HG03097 (cell line): ENCODE data around the gene TRIM71.

Source experiments
- ATAC-seq: cut with Tn5 transposase; IDR thresholded peaks from one replicate; pipeline ENCODE4 v1.9.1; 2021; ENCODE audit not compliant: unreplicated experiment, low FRiP score

The TRIM71 gene

GRCh38 chr3:32862936-32863487, 45.2 kb downstream of the TRIM71 start:
- no peak for ATAC-seq

GRCh38 chr3:32865383-32865782, 47.6 kb downstream of the TRIM71 start:
- ATAC-seq, result no peak

- no peak for ATAC-seq
These were observed 48.7 kb downstream of the TRIM71 start for GRCh38 chr3:32866533-32866932.

GRCh38 chr3:32867954-32868353, 50.2 kb downstream of the TRIM71 start:
- no peak for ATAC-seq

GRCh38 chr3:32868719-32869512, 51.1 kb downstream of the TRIM71 start:
- ATAC-seq, result no peak

GRCh38 chr3:32869513-32870047, 51.8 kb downstream of the TRIM71 start:
- no peak for ATAC-seq

- ATAC-seq, result no peak
These were observed 52.7 kb downstream of the TRIM71 start for GRCh38 chr3:32870373-32871095.

GRCh38 chr3:32871273-32871672, 53.5 kb downstream of the TRIM71 start:
- ATAC-seq, result no peak

- ATAC-seq, result no peak
These were observed 54.9 kb downstream of the TRIM71 start for GRCh38 chr3:32872487-32873382.

- no peak for ATAC-seq
These were observed 55.8 kb downstream of the TRIM71 start for GRCh38 chr3:32873531-32874130.

- ATAC-seq, result no peak
These were observed 59.1 kb downstream of the TRIM71 start for GRCh38 chr3:32876920-32877319.

- ATAC-seq, result no peak
These were observed 59.8 kb downstream of the TRIM71 start for GRCh38 chr3:32877598-32877997.

- ATAC-seq, result no peak
These were observed 62.4 kb downstream of the TRIM71 start for GRCh38 chr3:32880225-32880624.

GRCh38 chr3:32881624-32882023, 63.8 kb downstream of the TRIM71 start:
- no peak for ATAC-seq

- ATAC-seq, result peak; percentile 49
These were observed 64.4 kb downstream of the TRIM71 start for GRCh38 chr3:32882189-32882588.

- ATAC-seq, result peak; percentile 78
These were observed 64.8 kb downstream of the TRIM71 start for GRCh38 chr3:32882603-32883025.

- ATAC-seq, result no peak
These were observed 66.0 kb downstream of the TRIM71 start for GRCh38 chr3:32883817-32884216.

GRCh38 chr3:32884591-32884990, 66.8 kb downstream of the TRIM71 start:
- ATAC-seq, result no peak

- ATAC-seq, result no peak
These were observed 67.6 kb downstream of the TRIM71 start for GRCh38 chr3:32885283-32885901.

- ATAC-seq, result no peak
These were observed 68.5 kb downstream of the TRIM71 start for GRCh38 chr3:32886296-32886695.
